Keratinocyte (primary cell): ENCODE data around the gene AUNIP. TPM values are rescaled to one million over a fixed set of nuclear protein-coding genes. Genes with fewer than 3 reads are reported as not detected.

Experiments
- DNase-seq: peaks from one replicate; pipeline ENCODE4 v3.0.0-alpha.2; 2011; ENCODE audit warnings: low read depth, missing footprints, low spot score
- FAIRE-seq: peaks from 2 replicates; lab custom pipeline; 2011; peaks lifted over from hg19 to GRCh38; lab: Jason Lieb, UNC
- H2AFZ ChIP-seq: 2 replicates; pipeline ENCODE4 v1.6.0; 2012; ENCODE audit warnings: low read length, control low read depth, inconsistent platforms; ENCODE audit not compliant: control insufficient read depth
- H3K27ac ChIP-seq: 2 replicates; pipeline ENCODE4 v1.5.1; 2011; ENCODE audit warnings: low read length; ENCODE audit not compliant: control insufficient read depth, insufficient read depth
- H3K27me3 ChIP-seq: 3 replicates; pipeline ENCODE4 v1.6.0; 2011; ENCODE audit warnings: low read length; ENCODE audit not compliant: control insufficient read depth, insufficient read depth; ENCODE audit errors: extremely low read depth
- H3K36me3 ChIP-seq, 2 experiments: 2 replicates in 1 of 2; 3 replicates in 1 of 2; pipeline ENCODE4 v1.5.1; 2011; ENCODE audit warnings: low read length in 2 of 2, mild to moderate bottlenecking in 1 of 2; ENCODE audit not compliant: control insufficient read depth in 2 of 2, insufficient read depth in 2 of 2; ENCODE audit errors: extremely low read depth in 1 of 2
- H3K4me1 ChIP-seq: 3 replicates; pipeline ENCODE4 v1.5.1; 2011; ENCODE audit warnings: low read length; ENCODE audit not compliant: control insufficient read depth, insufficient read depth; ENCODE audit errors: extremely low read depth
- H3K4me2 ChIP-seq: 3 replicates; pipeline ENCODE4 v1.6.0; 2011; ENCODE audit warnings: low read depth, low read length; ENCODE audit not compliant: control insufficient read depth, insufficient read depth; ENCODE audit errors: extremely low read depth
- H3K4me3 ChIP-seq, 3 experiments: fragments of 200-600 bp in 1 of 3; sonication (generic) in 1 of 3; 2 replicates in 2 of 3; 3 replicates in 1 of 3; pipeline ENCODE4 v1.5.1; 2011 to 2016; ENCODE audit warnings: low read length in 3 of 3, mild to moderate bottlenecking in 3 of 3, control low read depth in 2 of 3, inconsistent platforms in 1 of 3, low read depth in 1 of 3, mixed read lengths in 1 of 3, mixed run types in 1 of 3, moderate library complexity in 1 of 3; ENCODE audit not compliant: control insufficient read depth in 2 of 3, insufficient read depth in 2 of 3; ENCODE audit errors: extremely low read depth in 1 of 3
- H3K79me2 ChIP-seq: 2 replicates; pipeline ENCODE4 v1.6.0; 2012; ENCODE audit warnings: low read length; ENCODE audit not compliant: control insufficient read depth, insufficient read depth
- H3K9ac ChIP-seq: 3 replicates; pipeline ENCODE4 v1.6.0; 2011; ENCODE audit warnings: low read length; ENCODE audit not compliant: control insufficient read depth, insufficient read depth; ENCODE audit errors: extremely low read depth
- H3K9me1 ChIP-seq: 3 replicates; pipeline ENCODE4 v1.6.0; 2011; ENCODE audit warnings: low read length; ENCODE audit not compliant: control insufficient read depth, insufficient read depth; ENCODE audit errors: extremely low read depth
- H3K9me3 ChIP-seq: 2 replicates; pipeline ENCODE4 v1.5.1; 2012; ENCODE audit warnings: low read depth, low read length; ENCODE audit not compliant: control insufficient read depth
- H4K20me1 ChIP-seq: 3 replicates; pipeline ENCODE4 v1.6.0; 2011; ENCODE audit warnings: low read length; ENCODE audit not compliant: control insufficient read depth, insufficient read depth; ENCODE audit errors: extremely low read depth
- EZH2 ChIP-seq: IDR thresholded peaks from one replicate; pipeline ENCODE4 v1.6.1; 2012; ENCODE audit warnings: inconsistent platforms, mild to moderate bottlenecking, low read length, moderate library complexity
- dilution Hi-C: fragments of 300-500 bp; cut with MboI; formaldehyde crosslinking; loops from one replicate; pipeline ENCODE4 v1.7.0; 2020; ENCODE audit warnings: low sequenced_read_pairs; ENCODE audit not compliant: extremely low pct_ligation_motif_present
- polyA plus RNA-seq, 5 experiments: library from polyadenylated mRNA; depleted of rRNA in 3 of 5; stranded (reverse) in 3 of 5; stranded (forward) in 1 of 5; unstranded in 1 of 5; fragments of >200 nt; gene quantifications; 1 replicate in 1 of 5; 2 replicates in 3 of 5; 3 replicates in 1 of 5; pipeline versions ENCODE4 v1.2.1 to v1.2.3, GENCODE V29; 2011 to 2012; ENCODE audit warnings: missing spikeins in 2 of 5, low read depth in 1 of 5, low replicate concordance in 1 of 5
- TF ChIP-seq, protein P1 (sequence below), 3 experiments: IDR thresholded peaks in 1 of 3; conservative IDR thresholded peaks in 1 of 3; optimal IDR thresholded peaks in 1 of 3; 2 replicates in 2 of 3; 3 replicates in 1 of 3; pipeline versions ENCODE3 to v1.5.1; 2011; ENCODE audit warnings: low read length in 3 of 3, mild to moderate bottlenecking in 3 of 3, moderate library complexity in 2 of 3, control low read depth in 1 of 3, inconsistent platforms in 1 of 3; ENCODE audit not compliant: insufficient read depth in 2 of 3; ENCODE audit errors: extremely low read depth in 1 of 3

AUNIP gene
- polyA plus RNA-seq, 1 donor (not counting 4 experiments of a cell fraction or from before 2014, with no cell fraction given), result 9.3 TPM

GRCh38 chr1:25787760-25788166 lies 71.5 kb downstream of the AUNIP start:
- dilution Hi-C loops, result no loop called here
- H3K27ac ChIP-seq, result no peak overlapping the region
- no peaks in the 10 kb centered on the region for H3K9me1 ChIP-seq
- no peak overlapping the region for H3K4me2 ChIP-seq
- H3K36me3 ChIP-seq, result no peaks in the 10 kb centered on the region
- H3K9me3 ChIP-seq, result no peaks in the 10 kb centered on the region
- no peak overlapping the region for H2AFZ ChIP-seq
- peaks cover 2% of the 10 kb centered on the region for H4K20me1 ChIP-seq
- no peaks in the 10 kb centered on the region for H3K4me1 ChIP-seq
- H3K79me2 ChIP-seq, result no peaks in the 10 kb centered on the region
- DNase-seq, result no peak
- no peak for FAIRE-seq
- no peak overlapping the region for H3K9ac ChIP-seq
- H3K4me3 ChIP-seq, result no peak overlapping the region
- no peak for TF ChIP-seq EZH2
- TF ChIP-seq, protein P1, sequence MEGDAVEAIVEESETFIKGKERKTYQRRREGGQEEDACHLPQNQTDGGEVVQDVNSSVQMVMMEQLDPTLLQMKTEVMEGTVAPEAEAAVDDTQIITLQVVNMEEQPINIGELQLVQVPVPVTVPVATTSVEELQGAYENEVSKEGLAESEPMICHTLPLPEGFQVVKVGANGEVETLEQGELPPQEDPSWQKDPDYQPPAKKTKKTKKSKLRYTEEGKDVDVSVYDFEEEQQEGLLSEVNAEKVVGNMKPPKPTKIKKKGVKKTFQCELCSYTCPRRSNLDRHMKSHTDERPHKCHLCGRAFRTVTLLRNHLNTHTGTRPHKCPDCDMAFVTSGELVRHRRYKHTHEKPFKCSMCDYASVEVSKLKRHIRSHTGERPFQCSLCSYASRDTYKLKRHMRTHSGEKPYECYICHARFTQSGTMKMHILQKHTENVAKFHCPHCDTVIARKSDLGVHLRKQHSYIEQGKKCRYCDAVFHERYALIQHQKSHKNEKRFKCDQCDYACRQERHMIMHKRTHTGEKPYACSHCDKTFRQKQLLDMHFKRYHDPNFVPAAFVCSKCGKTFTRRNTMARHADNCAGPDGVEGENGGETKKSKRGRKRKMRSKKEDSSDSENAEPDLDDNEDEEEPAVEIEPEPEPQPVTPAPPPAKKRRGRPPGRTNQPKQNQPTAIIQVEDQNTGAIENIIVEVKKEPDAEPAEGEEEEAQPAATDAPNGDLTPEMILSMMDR (optimal IDR thresholded peaks at IDR 0.05 in 1 of 3, IDR thresholded peaks at IDR 0.05 in 1 of 3, conservative IDR thresholded peaks at IDR 0.05 in 1 of 3; ENCODE audit: extremely low read depth in 1 of 3, insufficient read depth in 2 of 3, low read length in 3 of 3), result no peak
- peaks cover 9% of the 10 kb centered on the region for H3K27me3 ChIP-seq

DNA sequence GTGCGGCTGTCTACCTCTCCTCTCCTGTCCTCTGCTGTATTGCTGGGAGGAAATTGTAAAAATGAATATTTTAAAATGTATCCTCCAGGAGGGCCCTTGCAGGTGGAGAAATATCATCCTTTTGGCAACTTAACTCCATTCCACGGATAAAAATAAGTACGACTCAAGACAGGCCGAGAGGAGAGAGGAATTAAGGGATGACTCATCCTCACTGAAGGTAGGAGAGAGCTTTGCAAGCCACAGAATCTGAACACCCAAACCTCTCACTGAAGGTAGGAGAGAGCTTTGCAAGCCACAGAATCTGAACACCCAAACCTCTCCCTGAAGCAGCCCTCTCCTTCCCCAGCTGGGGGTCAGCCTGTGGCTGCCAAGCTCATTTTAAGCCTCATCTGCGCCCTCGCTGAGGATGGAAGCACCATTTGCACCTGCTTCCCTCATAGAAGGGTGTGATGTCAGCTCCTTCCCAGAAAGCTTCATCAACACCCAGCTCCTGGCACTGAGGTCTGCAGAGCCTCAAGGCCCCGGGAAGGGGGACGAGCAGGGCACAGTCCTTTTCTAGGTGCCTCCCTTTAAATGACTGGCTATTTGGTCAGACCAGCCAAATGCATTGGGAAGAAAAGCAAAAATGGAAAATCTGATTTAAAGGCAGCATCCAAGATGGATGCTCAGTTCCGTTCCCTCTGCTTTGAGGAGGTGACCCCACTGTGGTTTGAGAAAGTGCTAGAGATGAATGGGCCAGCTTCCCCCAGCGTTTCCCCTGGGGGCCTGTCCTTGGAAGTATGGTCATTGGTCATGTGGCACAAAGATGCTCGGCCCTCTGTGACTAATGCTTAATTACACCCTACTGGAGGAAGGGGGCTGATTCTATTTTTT lies 72.1 kb downstream of the AUNIP start:
- H3K27me3 ChIP-seq, result peaks cover 15% of the 10 kb centered on the region
- H3K9ac ChIP-seq, result no peak overlapping the region
- no peaks in the 10 kb centered on the region for H3K79me2 ChIP-seq
- no peaks in the 10 kb centered on the region for H3K36me3 ChIP-seq
- no peaks in the 10 kb centered on the region for H3K9me3 ChIP-seq
- H3K4me2 ChIP-seq, result no peak overlapping the region
- H3K27ac ChIP-seq, result no peak overlapping the region
- dilution Hi-C loops, result no loop called here
- H3K9me1 ChIP-seq, result no peaks in the 10 kb centered on the region
- no peak overlapping the region for H3K4me3 ChIP-seq
- peaks cover 2% of the 10 kb centered on the region for H4K20me1 ChIP-seq
- TF ChIP-seq, protein P1 (optimal IDR thresholded peaks at IDR 0.05 in 1 of 3, IDR thresholded peaks at IDR 0.05 in 1 of 3, conservative IDR thresholded peaks at IDR 0.05 in 1 of 3; ENCODE audit: extremely low read depth in 1 of 3, insufficient read depth in 2 of 3, low read length in 3 of 3), result no peak
- TF ChIP-seq EZH2, result no peak
- peak; percentile 80 for FAIRE-seq
- H3K4me1 ChIP-seq, result no peaks in the 10 kb centered on the region
- H2AFZ ChIP-seq, result no peak overlapping the region
- no peak for DNase-seq
